Measurements from ENCODE around the gene ANKRD2.

Gene ANKRD2

DNA sequence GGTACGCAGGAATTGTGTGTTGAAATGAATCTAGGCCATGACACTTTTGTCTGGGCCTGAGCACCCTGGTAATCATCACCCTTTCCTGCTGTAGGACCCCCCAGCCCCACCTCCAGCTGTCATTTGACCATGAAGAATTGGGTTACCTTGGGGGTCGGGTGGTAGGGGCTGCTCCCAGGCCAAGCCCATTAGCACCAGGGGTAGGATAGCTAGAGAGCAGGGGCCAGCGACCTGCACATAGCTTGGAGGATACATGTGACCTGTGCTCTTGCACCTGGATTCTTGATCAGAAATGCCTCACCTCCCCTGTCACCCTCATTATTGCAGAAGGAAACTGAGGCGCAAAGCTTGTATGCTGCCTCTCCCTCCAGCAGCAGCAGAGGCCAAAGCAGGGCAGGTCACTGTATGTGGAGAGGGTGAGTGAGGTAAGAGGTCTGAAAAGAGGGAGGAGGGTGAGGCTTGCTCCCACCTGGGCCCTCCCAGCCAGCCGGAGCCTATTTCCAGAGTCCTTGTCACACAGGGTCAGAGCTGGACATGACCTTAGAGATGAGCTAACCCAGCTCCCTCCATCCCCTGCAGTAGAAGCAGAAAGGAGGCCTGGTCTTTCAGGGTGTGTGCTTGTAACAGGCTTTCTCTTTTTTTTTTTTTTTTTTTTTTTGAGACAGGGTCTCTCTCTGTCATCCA lies 35.3 kb upstream of the ANKRD2 start:
- Histone ChIP-seq H3K4me3 (ENCODE audit: low read depth in 1 of 2, low read length in 1 of 2) (no peak overlapping the region), H3K27ac (no peak overlapping the region), H3K27me3 (no peaks in the 10 kb centered on the region), H3K4me1 (ENCODE audit: control insufficient read depth in 1 of 2, insufficient read depth in 1 of 2, low read depth in 1 of 2, low read length in 1 of 2) (no peaks in the 10 kb centered on the region), H3K36me3 (peaks cover 6% of the 10 kb centered on the region), H3K9me3 (no peaks in the 10 kb centered on the region)
- TF ChIP-seq, protein P1, sequence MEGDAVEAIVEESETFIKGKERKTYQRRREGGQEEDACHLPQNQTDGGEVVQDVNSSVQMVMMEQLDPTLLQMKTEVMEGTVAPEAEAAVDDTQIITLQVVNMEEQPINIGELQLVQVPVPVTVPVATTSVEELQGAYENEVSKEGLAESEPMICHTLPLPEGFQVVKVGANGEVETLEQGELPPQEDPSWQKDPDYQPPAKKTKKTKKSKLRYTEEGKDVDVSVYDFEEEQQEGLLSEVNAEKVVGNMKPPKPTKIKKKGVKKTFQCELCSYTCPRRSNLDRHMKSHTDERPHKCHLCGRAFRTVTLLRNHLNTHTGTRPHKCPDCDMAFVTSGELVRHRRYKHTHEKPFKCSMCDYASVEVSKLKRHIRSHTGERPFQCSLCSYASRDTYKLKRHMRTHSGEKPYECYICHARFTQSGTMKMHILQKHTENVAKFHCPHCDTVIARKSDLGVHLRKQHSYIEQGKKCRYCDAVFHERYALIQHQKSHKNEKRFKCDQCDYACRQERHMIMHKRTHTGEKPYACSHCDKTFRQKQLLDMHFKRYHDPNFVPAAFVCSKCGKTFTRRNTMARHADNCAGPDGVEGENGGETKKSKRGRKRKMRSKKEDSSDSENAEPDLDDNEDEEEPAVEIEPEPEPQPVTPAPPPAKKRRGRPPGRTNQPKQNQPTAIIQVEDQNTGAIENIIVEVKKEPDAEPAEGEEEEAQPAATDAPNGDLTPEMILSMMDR (IDR thresholded peaks at IDR 0.05), result no peak

DNA sequence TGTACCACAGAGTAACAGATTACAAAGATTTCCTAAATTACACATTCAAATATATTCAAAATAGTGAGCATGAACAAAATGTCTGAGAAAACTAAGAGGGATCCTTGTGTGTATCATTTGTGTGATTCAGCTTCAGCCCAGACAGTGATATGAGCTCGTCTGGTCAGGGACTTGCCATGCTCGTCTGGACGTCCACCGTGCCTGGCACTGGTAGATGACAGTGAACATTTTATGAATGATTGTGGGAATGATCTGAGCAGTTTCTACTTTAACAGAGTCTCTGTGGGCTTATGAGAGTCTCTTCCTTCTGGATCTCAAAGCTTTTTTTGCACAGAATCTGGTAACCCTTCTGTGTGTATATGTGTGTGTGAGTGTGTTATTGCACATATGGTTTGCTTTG lies 34.2 kb upstream of the ANKRD2 start:
- H3K9me3 ChIP-seq, result no peaks in the 10 kb centered on the region
- H3K4me1 ChIP-seq (ENCODE audit: control insufficient read depth in 1 of 2, insufficient read depth in 1 of 2, low read depth in 1 of 2, low read length in 1 of 2), result peaks cover 8 to 9% of the 10 kb centered on the region in 2 experiments
- H3K27ac ChIP-seq, result no peak overlapping the region
- H3K4me3 ChIP-seq (ENCODE audit: low read depth in 1 of 2, low read length in 1 of 2), result no peak overlapping the region
- no peaks in the 10 kb centered on the region for H3K36me3 ChIP-seq
- no peaks in the 10 kb centered on the region for H3K27me3 ChIP-seq
- TF ChIP-seq, protein P1 (IDR thresholded peaks at IDR 0.05), result no peak

DNA sequence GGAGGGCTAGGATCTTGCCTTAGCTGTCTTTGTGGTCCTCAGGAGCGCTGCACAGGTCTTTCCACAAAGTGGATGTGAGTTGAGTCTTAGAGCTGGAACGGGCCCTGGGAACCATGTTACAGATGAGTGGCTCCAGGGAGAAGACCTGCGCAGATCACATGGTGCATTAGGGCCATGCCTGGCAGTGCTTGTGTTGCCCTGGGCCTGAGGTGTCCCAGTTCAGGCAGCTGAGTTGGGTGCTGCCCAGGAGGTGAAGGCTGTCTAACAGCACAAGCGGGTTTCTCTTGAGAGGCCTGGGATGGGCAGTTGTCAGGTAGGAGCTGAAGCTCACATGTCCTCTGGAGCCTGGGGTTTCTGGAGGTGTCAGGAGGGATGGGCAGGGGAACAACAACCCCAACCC lies 33.7 kb upstream of the ANKRD2 start:
- H3K27ac ChIP-seq, result no peak overlapping the region
- no peak overlapping the region for H3K4me3 ChIP-seq (ENCODE audit: low read depth in 1 of 2, low read length in 1 of 2)
- H3K36me3 ChIP-seq, result no peaks in the 10 kb centered on the region
- peaks cover 9 to 11% of the 10 kb centered on the region in 2 experiments for H3K4me1 ChIP-seq (ENCODE audit: control insufficient read depth in 1 of 2, insufficient read depth in 1 of 2, low read depth in 1 of 2, low read length in 1 of 2)
- H3K9me3 ChIP-seq, result no peaks in the 10 kb centered on the region
- TF ChIP-seq, protein P1 (IDR thresholded peaks at IDR 0.05), result no peak
- H3K27me3 ChIP-seq, result no peaks in the 10 kb centered on the region

DNA sequence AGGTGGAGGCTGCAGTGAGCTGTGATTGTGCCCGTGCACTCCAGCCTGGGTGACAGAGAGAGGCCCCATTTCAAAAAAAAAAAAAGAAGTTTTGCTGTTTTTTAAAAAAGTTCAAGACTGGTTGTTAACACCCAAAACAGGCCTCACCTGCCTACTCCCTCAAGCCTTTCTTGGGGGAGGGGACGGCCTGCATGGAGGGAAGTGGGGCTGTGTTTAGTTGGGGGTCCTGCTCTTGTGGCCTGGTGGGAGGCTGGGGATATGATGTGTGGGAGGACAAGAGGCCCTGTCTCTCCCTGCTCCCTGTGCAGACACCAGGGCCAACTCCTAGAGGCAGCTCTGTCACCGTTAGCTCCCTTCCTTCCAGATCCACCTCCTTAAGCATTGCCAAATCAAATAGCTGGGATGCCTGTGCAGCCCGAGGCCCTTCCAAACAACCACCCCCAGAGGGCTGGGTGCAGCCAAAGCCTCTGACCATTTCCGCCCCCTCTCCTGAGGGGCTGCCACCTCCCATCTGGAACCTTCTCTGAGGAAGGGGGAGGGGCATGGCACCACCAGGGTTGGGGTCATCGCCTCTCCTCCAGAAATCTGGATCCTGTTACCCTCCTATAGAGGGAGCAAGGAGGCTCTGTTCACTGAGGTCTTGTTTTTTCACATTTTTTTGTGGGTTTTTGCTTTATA lies 32.9 kb upstream of the ANKRD2 start:
- Histone ChIP-seq H3K4me1 (ENCODE audit: control insufficient read depth in 1 of 2, insufficient read depth in 1 of 2, low read depth in 1 of 2, low read length in 1 of 2) (peaks cover 9 to 11% of the 10 kb centered on the region in 2 experiments), H3K9me3 (no peaks in the 10 kb centered on the region), H3K27me3 (no peaks in the 10 kb centered on the region), H3K36me3 (no peaks in the 10 kb centered on the region), H3K27ac (no peak overlapping the region), H3K4me3 (ENCODE audit: low read depth in 1 of 2, low read length in 1 of 2) (no peak overlapping the region)
- TF ChIP-seq, protein P1 (IDR thresholded peaks at IDR 0.05), result no peak

DNA sequence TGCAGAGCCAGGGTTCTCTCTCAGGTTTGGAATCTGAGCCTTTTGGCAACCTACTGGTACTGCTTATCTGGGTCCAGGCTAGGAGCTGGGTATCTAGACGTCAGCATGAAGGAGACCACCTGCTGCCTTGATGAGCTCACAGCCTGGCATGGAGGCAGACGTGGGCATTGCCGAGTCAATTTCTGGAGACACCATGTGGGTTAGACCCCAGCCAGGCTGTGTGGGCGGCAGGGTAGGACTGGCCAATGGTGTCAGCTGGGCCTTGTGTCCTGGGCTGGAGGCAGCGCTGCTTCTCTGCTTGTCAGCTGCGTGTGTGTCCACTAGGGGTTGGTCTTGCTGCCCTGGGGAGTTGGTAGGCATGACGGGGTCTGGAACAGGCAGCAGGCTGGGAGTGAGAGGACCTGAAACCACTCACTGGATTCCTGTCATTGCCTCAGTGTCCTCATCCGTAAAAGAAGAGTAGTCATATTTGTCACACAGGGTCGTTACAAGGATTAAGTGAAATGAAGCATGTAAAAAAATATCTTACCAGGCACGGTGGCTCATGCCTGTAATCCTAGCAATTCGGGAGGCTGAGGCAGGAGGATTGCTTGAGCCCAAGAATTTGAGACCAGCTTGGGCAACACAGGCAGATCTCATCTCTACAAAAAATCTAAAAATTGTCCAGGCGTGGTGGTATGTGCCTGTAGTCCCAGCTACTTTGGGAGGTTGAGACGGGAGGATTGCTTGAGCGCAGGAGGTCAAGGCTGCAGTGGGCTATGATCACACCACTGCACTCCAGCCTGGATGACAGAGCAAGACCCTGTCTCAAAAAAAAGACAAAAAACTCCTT lies 31.7 kb upstream of the ANKRD2 start:
- H3K4me1 ChIP-seq (ENCODE audit: control insufficient read depth in 1 of 2, insufficient read depth in 1 of 2, low read depth in 1 of 2, low read length in 1 of 2), result peaks cover 11 to 14% of the 10 kb centered on the region in 2 experiments
- TF ChIP-seq, protein P1 (IDR thresholded peaks at IDR 0.05), result no peak

More for the DNA sequence above, 31.7 kb upstream of the ANKRD2 start:
- Histone ChIP-seq H3K9me3 (no peaks in the 10 kb centered on the region), H3K4me3 (ENCODE audit: low read depth in 1 of 2, low read length in 1 of 2) (no peak overlapping the region), H3K27me3 (no peaks in the 10 kb centered on the region), H3K36me3 (no peaks in the 10 kb centered on the region), H3K27ac (no peak overlapping the region)

All from neutrophil (primary cell).